GM13977 (cell line): ENCODE results near the gene MISP3.

Experiments used
- DNase-seq: peaks from one replicate; pipeline ENCODE4 v3.0.0; 2012; ENCODE audit warnings: low spot score
- in situ Hi-C: fragments of 300-500 bp; cut with MboI; formaldehyde crosslinking; loops from one replicate; pipeline ENCODE4 v1.12.0; 2022; ENCODE audit warnings: low sequenced_read_pairs, low pct_unique_long_range_greater_than_20kb, mixed read lengths, inconsistent platforms; ENCODE audit not compliant: unreplicated experiment
- TF ChIP-seq, protein P1 (sequence below): IDR thresholded peaks from 2 replicates; pipeline ENCODE4 v1.5.1; 2012; ENCODE audit warnings: mild to moderate bottlenecking, control low read depth; ENCODE audit not compliant: insufficient read depth; ENCODE audit errors: extremely low read depth, missing control alignments

MISP3 gene

GRCh38 chr19:14080887-14081796, 8.6 kb downstream of the MISP3 start:
- peak; percentile 99 for DNase-seq
- in situ Hi-C loops = no loop called here
- TF ChIP-seq, protein P1, sequence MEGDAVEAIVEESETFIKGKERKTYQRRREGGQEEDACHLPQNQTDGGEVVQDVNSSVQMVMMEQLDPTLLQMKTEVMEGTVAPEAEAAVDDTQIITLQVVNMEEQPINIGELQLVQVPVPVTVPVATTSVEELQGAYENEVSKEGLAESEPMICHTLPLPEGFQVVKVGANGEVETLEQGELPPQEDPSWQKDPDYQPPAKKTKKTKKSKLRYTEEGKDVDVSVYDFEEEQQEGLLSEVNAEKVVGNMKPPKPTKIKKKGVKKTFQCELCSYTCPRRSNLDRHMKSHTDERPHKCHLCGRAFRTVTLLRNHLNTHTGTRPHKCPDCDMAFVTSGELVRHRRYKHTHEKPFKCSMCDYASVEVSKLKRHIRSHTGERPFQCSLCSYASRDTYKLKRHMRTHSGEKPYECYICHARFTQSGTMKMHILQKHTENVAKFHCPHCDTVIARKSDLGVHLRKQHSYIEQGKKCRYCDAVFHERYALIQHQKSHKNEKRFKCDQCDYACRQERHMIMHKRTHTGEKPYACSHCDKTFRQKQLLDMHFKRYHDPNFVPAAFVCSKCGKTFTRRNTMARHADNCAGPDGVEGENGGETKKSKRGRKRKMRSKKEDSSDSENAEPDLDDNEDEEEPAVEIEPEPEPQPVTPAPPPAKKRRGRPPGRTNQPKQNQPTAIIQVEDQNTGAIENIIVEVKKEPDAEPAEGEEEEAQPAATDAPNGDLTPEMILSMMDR = no peak

- DNase-seq = peak; percentile 76
- in situ Hi-C loops = no loop called here
- TF ChIP-seq, protein P1 = no peak
These were observed 9.4 kb downstream of the MISP3 start for GRCh38 chr19:14081797-14082674.

DNA sequence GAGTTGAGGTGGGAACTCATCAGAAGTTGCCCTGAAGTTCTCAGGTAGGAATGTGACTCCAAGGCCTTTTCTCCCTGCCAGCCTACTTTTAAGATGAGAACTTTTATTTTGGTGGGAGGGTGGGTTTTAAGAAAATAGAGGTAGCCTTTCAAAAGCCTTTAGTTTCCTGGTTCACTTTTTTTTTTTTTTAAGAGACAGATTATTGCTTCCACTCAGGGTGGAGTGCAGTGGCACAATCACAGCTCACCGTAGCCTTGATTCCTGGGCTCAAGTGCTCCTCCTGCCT, 10.0 kb downstream of the MISP3 start:
- in situ Hi-C loops = no loop called here
- no peak for DNase-seq
- TF ChIP-seq, protein P1 = no peak

GRCh38 chr19:14085309-14085995, 12.9 kb downstream of the MISP3 start, which contains the start of gene C19orf67:
Gene C19orf67, minus strand, starts transcription at chr19:14085783. Its CDS starts 156 bp downstream, at chr19:14085627.
- in situ Hi-C loops = no loop called here
- DNase-seq = no peak
- TF ChIP-seq, protein P1 = no peak

- in situ Hi-C loops = no loop called here
- TF ChIP-seq, protein P1 = no peak
- no peak for DNase-seq
These were observed 13.5 kb downstream of the MISP3 start for GRCh38 chr19:14086098-14086497.
